Measurements from ENCODE around the gene RALGPS2.

The RALGPS2 gene

DNA sequence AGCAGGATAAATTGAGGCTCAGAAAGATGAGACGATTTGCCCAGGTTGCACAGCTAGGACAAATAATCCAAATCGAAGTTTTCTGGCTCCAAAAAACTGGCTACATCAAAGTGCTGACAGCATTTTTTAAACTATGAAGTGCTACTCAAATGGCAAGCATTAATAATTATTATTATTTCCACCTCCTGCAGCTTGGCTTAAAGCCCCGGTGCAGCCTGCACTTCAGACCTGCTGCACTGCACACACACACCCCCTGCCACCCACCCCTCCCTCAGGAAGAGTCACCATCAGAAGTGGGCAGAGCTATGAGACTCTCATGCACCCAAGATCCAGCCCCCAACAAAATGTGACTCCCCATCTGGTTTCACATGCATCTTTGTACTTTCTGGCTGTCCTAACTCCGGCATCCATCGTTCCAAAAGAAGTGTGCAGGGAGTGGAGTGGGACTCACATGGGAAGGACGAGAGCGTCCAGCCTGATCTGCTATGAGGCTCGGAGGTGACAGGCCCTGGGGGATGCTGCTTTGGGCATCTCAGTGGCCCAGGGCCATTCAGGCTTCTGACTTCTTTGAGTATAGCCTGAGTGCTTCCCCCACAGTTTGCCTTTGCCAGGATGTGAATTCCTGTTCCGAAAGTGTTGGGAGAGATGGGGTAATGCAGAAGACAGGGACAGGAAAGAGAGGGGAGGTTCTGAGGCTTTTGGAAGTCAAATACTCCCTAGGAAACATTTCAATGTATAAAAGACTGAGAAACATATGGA lies 235.6 kb downstream of the RALGPS2 start:
- no peak for DNase-seq (ENCODE audit: extremely low read depth in 1 of 2, low read depth in 1 of 2)

DNA sequence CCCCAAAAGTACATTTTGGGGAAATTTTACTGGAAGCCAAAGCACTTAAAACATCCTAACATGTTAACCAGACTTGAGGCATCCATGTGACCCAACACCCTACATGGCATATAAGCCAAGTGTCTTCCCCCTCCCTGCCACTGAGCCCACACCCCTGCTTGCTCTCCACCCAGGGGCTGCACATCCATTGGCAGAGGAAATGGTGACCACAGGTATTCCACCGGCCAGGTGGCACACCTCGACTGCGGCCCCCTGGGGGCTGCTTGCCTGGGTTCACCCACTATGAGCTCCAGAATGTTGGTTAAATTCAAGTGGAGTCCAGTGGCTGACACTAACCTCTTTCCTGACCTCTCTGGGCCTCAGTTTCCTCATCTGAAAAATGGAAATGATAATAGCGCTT lies 236.3 kb downstream of the RALGPS2 start:
- DNase-seq (ENCODE audit: extremely low read depth in 1 of 2, low read depth in 1 of 2), result no peak

DNA sequence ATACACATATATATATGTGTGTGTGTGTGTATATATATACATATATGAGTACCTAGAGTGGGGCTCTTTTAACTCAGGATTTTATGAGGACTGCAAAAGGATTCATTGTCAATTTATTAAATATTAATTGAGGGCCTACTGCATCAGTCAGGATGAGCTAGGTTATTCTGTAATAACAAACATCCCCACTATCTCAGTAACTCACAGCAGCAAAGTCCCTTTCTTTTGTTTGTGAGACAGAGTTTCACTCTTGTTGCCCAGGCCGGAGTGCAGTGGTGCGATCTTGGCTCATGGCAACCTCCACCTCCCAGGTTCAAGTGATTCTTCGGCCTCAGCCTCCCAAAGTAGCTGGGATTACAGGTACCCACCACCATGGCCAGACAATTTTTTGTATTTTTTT lies 236.8 kb downstream of the RALGPS2 start:
- no peak for DNase-seq (ENCODE audit: extremely low read depth in 1 of 2, low read depth in 1 of 2)

DNA sequence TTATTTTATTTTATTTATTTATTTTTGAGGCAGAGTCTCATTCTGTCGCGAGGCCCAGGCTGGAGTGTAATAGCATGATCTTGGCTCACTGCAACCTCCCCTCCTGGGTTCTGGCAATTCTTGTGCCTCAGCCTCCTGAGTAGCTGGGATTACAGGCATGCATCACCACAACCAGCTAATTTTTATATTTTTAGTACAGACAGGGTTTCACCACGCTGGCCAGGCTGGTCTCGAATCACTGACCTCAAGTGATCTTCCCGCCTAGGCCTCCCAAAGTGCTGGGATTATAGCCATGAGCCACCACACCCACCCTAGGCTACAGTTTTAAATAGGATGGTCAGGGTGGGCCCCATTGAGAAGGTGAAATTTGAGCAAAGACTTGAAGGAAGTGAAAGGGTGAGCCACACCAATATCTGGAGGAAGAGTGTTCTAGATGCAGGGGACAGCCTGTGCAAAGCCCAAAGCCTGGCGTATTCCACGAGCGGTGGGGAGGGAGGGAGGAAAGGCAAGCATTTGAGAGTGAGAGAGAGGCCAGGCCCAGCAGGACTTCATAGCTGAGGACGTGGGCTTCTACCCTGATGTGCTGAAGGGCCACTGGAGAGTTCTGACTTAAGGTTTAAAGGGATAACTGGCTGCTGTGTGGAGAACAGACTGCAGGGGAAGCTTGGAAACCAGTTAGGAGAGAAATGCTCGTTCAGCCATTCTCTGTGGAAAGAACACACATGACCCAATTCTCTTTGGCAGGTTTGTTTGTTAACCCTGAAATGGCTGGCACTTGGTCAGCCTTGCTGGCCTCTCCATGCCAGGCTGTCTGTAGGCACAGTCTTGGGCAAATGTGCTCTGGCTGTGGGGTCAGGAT lies 238.0 kb downstream of the RALGPS2 start:
- DNase-seq (ENCODE audit: extremely low read depth in 1 of 2, low read depth in 1 of 2), result no peak

DNA sequence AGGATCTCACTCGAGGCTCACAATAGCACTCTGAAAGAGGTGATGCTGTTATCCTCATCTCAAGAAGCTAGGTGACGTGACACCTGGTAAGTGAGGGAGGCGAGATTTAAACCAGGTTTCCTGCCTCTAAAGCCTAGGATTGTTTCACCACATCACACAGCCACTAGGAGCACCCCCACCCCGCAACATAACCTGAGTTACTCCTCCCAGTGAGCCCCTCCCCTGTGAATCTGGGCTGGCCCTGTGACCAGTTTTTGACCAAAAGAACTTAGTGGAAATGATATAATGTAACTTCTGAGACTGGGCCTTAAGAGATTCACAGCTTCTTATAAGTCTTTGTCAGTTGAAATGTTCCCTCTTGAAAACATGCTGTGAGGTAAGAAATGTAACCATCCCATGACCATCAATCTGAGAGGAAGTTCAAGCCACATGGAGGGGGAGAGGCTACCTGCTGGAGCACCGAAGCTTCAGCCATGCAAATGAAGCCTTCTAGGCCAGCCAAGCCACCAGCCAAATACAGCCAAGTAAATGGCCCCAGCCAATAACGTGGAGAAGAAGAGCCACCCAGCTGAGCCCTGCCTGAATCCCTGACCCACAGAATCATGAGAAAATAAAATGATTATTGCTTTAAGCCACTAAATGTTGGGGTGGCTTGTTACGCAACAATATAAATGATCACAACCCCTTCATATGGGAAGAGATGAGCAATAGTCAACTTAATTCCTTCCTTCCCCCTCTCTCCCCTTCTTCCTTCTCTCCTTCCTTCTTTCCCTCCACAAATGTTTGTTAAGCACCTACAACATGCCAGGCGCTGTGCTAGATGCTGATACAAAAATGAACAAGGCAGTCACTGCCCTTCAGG lies 239.7 kb downstream of the RALGPS2 start:
- DNase-seq (ENCODE audit: extremely low read depth in 1 of 2, low read depth in 1 of 2), result no peak

DNA sequence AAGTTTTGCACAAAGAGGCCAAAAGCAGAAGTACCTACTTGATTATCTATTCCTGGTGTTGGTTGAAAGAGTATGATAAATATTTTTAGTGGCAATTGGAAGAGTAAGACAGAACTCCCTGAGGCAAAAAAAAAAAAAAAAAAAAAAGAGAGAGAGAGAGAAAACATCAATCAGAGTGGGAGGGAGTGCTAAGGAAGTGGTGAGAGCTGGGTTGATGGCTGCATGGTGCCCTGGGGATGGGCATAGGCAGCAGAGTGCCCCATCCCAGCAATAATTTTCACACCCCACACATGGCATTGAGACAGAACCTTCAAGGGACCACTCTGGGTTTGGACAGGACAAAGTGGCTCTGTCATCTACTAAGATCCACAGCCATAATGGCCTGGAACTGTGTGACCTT lies 241.3 kb downstream of the RALGPS2 start:
- no peak for DNase-seq (ENCODE audit: extremely low read depth in 1 of 2, low read depth in 1 of 2)

DNA sequence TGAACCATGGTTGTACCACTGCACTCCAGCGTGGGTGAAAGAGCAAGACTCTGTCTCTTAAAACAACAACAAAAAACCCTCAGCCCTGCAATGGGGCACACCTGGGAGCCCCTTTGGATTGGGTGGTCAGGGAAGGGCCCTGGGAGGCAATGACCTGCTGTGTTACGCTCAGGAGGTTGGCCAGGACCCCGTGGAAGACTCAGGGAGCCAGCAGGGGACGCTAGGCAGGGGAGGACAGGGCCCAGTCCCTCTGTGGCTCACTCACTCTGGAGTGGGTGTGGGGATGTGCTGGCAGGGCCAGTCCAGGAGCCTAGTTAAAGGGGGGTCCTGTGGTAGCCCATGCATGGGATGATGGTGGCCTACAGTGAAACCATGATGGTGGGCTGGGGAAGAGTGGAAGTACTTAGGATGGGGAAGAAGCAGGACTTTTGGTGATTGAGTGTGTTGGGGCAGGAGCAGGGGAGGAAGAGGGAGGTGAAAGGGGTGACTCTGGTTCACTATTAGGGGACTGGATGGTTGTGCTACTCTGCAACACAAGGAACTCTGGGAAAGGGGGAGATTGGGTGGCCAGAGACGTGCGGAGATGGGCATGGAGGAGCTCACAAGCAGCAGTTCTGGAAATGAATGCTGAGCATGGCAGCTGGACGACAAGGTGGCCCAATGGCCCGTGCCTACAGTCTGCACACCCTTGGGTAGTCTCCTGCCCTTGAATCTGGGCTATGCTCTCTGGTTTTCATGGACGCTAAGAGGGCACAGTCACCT lies 244.4 kb downstream of the RALGPS2 start:
- no peak for DNase-seq (ENCODE audit: extremely low read depth in 1 of 2, low read depth in 1 of 2)

DNA sequence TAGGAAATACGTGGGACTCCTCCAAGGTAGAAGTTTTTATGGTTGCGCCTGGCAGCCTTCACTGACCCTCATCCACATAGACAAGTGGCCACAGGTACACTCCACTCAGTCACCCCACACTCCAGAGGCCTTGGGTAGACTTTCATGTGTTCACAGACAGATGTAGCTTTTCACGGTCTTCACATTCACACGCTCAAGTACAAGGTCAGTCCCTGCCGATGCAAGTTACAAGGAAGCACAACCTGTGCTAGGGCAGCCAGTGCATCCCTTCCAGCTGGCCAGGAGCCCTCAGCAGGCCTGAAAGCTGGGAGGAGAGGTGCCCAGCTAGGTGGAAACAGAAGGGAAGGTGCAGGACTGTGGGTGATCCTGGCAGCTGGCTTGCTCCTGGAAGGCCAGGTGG lies 245.1 kb downstream of the RALGPS2 start:
- no peak for DNase-seq (ENCODE audit: extremely low read depth in 1 of 2, low read depth in 1 of 2)
